Islet of Langerhans (tissue), 1 donor: ENCODE data around the gene RAF1.
"Not testable (repeated sequence)": the region's sequence is repeated elsewhere in the genome, so short reads cannot be mapped to it uniquely, and the experiment has no call there.

Source experiments
- FAIRE-seq: peaks from one replicate; lab custom pipeline; 2011; peaks lifted over from hg19 to GRCh38; lab: Jason Lieb, UNC

The RAF1 gene

DNA sequence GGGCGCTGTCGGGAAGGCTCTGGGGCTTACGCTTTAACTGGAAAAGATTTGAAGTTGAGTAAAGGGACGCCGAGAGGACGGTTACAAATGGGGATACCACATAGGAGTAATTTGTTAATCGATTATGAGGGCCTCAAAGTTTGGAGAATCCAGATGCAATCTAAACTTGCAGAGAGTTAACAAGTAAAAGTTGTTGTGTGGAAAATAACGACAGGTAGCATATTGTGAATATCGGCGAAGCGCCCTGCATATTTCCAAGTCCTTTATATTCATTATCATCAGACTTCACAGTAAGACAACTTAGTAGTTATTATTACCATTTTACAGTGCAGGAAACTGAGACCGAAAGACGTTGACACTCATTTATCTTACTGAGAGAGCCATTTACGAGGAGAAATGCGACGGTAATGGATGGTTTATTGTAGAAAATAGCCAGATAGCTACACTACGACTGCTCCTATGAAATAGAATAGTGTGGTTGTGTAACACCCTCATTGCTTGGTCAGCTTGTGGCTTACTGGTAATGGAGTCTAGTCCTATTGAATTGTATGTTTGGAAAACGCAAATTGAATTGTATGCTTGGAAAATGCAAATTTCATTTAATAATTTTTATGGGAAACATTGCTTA, 106.3 kb downstream of the RAF1 start:
- no peak for FAIRE-seq

DNA sequence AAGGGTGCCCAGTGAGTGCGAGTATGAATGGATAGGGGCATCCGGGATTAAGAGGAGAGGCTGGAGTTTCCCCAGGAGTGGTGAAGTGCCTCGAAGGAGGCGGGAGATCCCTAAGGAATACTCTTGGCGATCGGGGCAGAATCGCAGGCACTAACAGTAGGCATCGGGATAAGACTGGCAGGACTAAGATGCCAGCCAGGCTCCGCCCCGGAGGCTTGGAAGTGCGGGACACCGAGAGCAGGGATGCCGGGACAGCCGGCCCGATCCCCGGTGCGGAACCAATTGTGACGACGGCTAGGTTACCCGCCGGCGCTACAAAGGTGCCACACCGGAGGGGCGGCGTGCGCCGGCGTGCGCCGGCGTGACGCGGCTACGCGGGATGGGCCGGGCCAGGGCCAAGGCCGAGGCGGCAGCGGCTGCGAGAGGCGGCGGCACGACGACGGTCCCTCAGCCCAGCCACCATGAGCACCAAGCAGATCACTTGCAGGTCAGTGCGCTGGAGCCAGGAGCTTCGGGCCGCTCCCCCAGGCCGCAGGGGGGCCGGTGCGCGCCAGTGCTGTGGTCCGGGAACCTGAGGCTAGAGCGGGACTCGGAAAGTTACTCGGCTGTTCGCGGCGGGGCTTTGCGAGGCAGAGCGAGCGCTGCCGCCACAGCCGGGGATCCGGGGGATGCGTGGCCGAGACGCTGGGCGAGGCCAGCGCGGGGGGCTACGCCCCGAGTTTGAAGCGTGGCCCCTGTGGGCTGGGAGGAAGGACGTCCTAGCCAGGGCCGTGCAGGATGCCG, 107.0 kb downstream of the RAF1 start, which contains the start of gene MKRN2:
Gene MKRN2, plus strand, starts transcription at position 398 of the 783 bp plus-strand sequence. Its CDS starts 64 bp downstream, at position 462.
- no peak for FAIRE-seq

DNA sequence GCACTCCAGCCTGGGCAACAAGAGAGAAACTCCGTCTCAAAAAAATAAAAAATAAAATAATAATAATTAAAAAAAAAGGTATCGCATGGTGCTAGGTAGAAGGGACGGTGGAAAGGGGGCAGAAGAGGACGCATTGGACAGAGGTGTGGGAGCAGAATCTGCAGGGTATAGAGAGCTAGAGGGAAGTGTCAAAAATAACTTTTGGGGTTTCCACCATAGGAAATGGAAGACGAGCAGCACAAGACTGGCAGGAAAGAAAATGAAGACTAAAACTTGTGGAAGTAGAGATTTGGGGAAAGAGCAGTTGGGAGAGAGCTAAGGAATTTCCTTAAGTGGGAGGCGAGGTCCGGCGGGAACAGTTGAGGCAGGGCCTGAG, 107.6 kb downstream of the RAF1 start:
- no peak for FAIRE-seq

GRCh38 chr3:12553921-12554391, 110.0 kb downstream of the RAF1 start:
- no peak for FAIRE-seq

- FAIRE-seq, result no peak
Observed at GRCh38 chr3:12549971-12550760, 113.8 kb downstream of the RAF1 start.

GRCh38 chr3:12545473-12545791, 118.5 kb downstream of the RAF1 start, which contains the start of gene MKRN2OS:
MKRN2OS (minus strand) TSS chr3:12545499; CDS start chr3:12545464, 35 bp downstream.
- FAIRE-seq, result no peak

DNA sequence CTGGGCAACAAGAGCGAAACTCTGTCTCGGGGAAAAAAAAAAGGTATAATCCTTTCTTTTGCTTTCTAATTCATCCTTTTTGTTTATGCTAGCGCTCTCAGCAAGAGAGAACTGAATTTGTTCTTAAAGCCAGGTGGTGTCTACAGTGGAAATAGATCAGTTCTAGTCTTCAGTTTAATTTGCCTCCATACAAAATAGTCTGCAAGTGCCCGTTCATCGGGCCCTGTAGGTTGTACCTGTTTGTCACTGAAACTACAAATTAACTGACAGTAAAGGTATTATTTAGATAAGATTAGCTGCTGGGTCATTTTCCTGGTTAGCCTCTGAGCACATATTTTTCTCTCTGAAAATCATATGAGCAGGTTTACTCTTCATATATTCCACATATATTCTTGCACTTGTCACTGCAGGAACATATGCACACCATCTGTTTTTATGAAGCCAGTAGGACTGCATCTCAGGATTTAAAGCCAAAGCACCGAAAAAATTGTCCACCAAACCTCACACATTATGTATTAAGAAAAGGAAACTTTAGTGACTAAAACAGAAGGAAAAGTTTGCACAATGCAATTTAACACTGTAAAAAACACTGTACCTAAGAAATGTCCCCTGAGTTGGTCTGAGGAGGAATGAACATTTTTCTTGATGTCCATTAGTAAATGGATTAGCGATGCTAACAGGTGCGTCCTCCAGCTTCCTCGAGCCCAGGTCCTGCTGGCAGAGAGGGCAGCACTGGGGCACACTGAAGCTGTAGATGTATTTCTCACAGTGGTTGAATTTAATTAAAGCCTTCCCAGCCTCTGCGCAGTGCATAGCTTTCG, 119.1 kb downstream of the RAF1 start:
- FAIRE-seq, result no peak

- FAIRE-seq, result not testable (repeated sequence)
Observed at GRCh38 chr3:12543497-12543896, 120.4 kb downstream of the RAF1 start.

GRCh38 chr3:12541625-12542024, 122.3 kb downstream of the RAF1 start:
- no peak for FAIRE-seq

- no peak for FAIRE-seq
Observed at GRCh38 chr3:12536423-12536822, 127.5 kb downstream of the RAF1 start.
